Natural killer cell (primary cell): ENCODE data around the gene RNF26. TPM values are rescaled to one million over a fixed set of nuclear protein-coding genes. Genes with fewer than 3 reads are reported as not detected.

ENCODE experiments used
- ATAC-seq, 3 donors: fragments of 150-1000 bp in 2 of 3; fragments of 200-7000 bp in 1 of 3; cut with Tn5 transposase; 1 replicate in 1 of 3; 2 replicates in 2 of 3; pipeline ENCODE4 v1.10.0; 2021; ENCODE audit warnings: mild to moderate bottlenecking in 2 of 3, moderate library complexity in 2 of 3
- DNase-seq, 2 donors: peaks; one replicate each; pipeline versions ENCODE4 v3.0.0 to v3.0.0-alpha.2; 2013 to 2021; ENCODE audit warnings: mixed read lengths in 1 of 2
- H3K27ac ChIP-seq: one replicate; pipeline ENCODE4 v1.5.1; 2013; ENCODE audit warnings: mild to moderate bottlenecking, low read length
- H3K27me3 ChIP-seq: one replicate; pipeline ENCODE4 v1.6.1; 2013; ENCODE audit warnings: low read length; ENCODE audit not compliant: control insufficient read depth, insufficient read depth
- H3K36me3 ChIP-seq: one replicate; pipeline ENCODE4 v1.6.1; 2013; ENCODE audit warnings: low read length; ENCODE audit not compliant: control insufficient read depth, insufficient read depth
- H3K4me1 ChIP-seq: one replicate; pipeline ENCODE4 v1.6.1; 2013; ENCODE audit warnings: low read length; ENCODE audit not compliant: control insufficient read depth, insufficient read depth
- H3K4me3 ChIP-seq: one replicate; pipeline ENCODE4 v1.5.1; 2013; ENCODE audit warnings: low read length
- H3K9me3 ChIP-seq: one replicate; pipeline ENCODE4 v1.6.1; 2013; ENCODE audit warnings: low read length; ENCODE audit not compliant: control insufficient read depth, insufficient read depth
- H3K27ac Mint-ChIP-seq, 2 donors: one replicate each; pipeline ENCODE4 v1.8.0; 2022; ENCODE audit warnings: mild to moderate bottlenecking in 2 of 2, mixed read lengths in 2 of 2, moderate library complexity in 1 of 2
- H3K27me3 Mint-ChIP-seq, 2 donors: one replicate each; pipeline ENCODE4 v1.8.0; 2022; ENCODE audit warnings: low read depth in 2 of 2, mixed read lengths in 2 of 2
- H3K36me3 Mint-ChIP-seq: one replicate; pipeline ENCODE4 v1.8.0; 2022; ENCODE audit warnings: mixed read lengths
- H3K4me1 Mint-ChIP-seq, 2 donors: one replicate each; pipeline ENCODE4 v1.8.0; 2022; ENCODE audit warnings: mixed read lengths in 2 of 2
- H3K4me3 Mint-ChIP-seq: one replicate; pipeline ENCODE4 v1.8.0; 2022; ENCODE audit warnings: mild to moderate bottlenecking, moderate library complexity, mixed read lengths
- H3K9me3 Mint-ChIP-seq, 2 donors: one replicate each; pipeline ENCODE4 v1.8.0; 2022; ENCODE audit warnings: mixed read lengths in 2 of 2
- WGBS: methylation state at CpG from one replicate; pipeline ENCODE4 v1.1.7; 2013; ENCODE audit warnings: missing lambda C conversion rate; ENCODE audit not compliant: insufficient coverage; 5-methylcytosine and 5-hydroxymethylcytosine counted together
- intact Hi-C: fragments of 100-400 bp; cut with micrococcal nuclease; formaldehyde crosslinking; loops from one replicate; pipeline ENCODE4 v1.14.2; 2022
- total RNA-seq, 4 donors: library from RNA; stranded (reverse); fragments of 120-200 nt in 1 of 4; gene quantifications; one replicate each; pipeline versions ENCODE4 v1.2.3 to v1.2.4, GENCODE V29; 2013 to 2022
- TF ChIP-seq, protein P1 (sequence below): fragments of 200-600 bp; IDR thresholded peaks from one replicate; pipeline ENCODE4 v1.8.0; 2022; ENCODE audit warnings: antibody characterized with exemption

The RNF26 gene
- total RNA-seq, 3 donors from 2014 or later (not counting 1 experiment from before 2014, with no cell fraction given) = 18.0 to 21.8 (median 18.1) TPM

DNA sequence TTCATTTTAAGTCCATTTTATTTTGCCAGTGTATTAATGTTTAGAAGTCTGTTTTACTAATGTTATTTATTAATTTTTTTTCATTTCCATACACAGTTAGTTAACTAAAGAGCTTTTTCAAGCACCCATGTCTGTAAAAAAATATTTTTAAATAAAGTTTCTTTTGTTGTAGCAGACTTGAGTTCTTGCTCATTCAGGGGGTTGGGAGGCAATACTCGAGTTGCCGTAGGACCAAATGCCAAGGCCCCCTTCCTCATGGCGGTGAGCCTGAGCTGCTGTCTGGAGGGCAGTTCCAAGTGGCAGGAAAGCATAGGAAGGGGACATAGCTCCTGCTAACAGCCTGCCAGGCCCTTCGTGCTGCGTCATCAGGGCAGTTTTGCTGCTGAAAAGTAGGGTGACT, 26.4 kb upstream of the RNF26 start:
- no peak overlapping the region for H3K4me3 ChIP-seq
- ATAC-seq (no peak), DNase-seq (no peak)
- Mint-ChIP-seq H3K36me3 (peaks cover 16% of the 10 kb centered on the region), H3K27ac (no peak overlapping the region), H3K4me1 (peaks cover 0 to 5% of the 10 kb centered on the region in 2 donors), H3K4me3 (no peak overlapping the region), H3K9me3 (no peaks in the 10 kb centered on the region), H3K27me3 (no peaks in the 10 kb centered on the region)
- WGBS = 95% methylated on average over 5 of the region's 5 CpGs
- TF ChIP-seq, protein P1, sequence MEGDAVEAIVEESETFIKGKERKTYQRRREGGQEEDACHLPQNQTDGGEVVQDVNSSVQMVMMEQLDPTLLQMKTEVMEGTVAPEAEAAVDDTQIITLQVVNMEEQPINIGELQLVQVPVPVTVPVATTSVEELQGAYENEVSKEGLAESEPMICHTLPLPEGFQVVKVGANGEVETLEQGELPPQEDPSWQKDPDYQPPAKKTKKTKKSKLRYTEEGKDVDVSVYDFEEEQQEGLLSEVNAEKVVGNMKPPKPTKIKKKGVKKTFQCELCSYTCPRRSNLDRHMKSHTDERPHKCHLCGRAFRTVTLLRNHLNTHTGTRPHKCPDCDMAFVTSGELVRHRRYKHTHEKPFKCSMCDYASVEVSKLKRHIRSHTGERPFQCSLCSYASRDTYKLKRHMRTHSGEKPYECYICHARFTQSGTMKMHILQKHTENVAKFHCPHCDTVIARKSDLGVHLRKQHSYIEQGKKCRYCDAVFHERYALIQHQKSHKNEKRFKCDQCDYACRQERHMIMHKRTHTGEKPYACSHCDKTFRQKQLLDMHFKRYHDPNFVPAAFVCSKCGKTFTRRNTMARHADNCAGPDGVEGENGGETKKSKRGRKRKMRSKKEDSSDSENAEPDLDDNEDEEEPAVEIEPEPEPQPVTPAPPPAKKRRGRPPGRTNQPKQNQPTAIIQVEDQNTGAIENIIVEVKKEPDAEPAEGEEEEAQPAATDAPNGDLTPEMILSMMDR = no peak
- intact Hi-C loops = no loop called here
- H3K27ac ChIP-seq = no peak overlapping the region
- no peaks in the 10 kb centered on the region for H3K4me1 ChIP-seq
- no peaks in the 10 kb centered on the region for H3K27me3 ChIP-seq
- H3K36me3 ChIP-seq = peaks cover 24% of the 10 kb centered on the region
- H3K9me3 ChIP-seq = no peaks in the 10 kb centered on the region

DNA sequence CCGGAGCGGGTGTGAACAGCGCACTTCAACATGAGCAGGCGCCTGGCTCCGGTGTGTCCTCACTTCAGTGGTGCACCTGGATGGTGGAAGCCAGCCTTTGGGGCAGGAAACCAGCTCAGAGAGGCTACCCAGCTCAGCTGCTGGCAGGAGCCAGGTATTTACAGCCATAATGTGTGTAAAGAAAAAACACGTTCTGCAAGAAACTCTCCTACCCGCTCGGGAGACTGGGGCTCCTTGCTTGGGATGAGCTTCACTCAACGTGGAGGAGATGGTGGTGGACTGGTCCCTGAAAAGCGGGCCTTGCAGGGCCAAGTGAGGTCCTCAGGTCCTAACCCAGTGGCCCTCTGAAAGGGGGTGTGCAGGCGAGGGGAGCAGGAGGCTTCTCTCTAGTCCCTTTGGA, 24.9 kb upstream of the RNF26 start:
- H3K27me3 Mint-ChIP-seq = no peaks in the 10 kb centered on the region
- 97% methylated on average over 11 of the region's 11 CpGs for WGBS
- no peak overlapping the region for H3K4me3 ChIP-seq
- intact Hi-C loops = no loop called here
- no peaks in the 10 kb centered on the region for H3K9me3 ChIP-seq
- no peaks in the 10 kb centered on the region for H3K9me3 Mint-ChIP-seq
- TF ChIP-seq, protein P1 = no peak
- peaks cover 11% of the 10 kb centered on the region for H3K36me3 ChIP-seq
- H3K27ac ChIP-seq = no peak overlapping the region
- H3K4me3 Mint-ChIP-seq = no peak overlapping the region
- no peak for ATAC-seq
- no peaks in the 10 kb centered on the region for H3K4me1 ChIP-seq
- peaks cover under 1% of the 10 kb centered on the region for H3K27me3 ChIP-seq
- no peak overlapping the region for H3K27ac Mint-ChIP-seq
- DNase-seq = no peak
- peaks cover 7% of the 10 kb centered on the region for H3K36me3 Mint-ChIP-seq
- H3K4me1 Mint-ChIP-seq = peaks cover 0 to 5% of the 10 kb centered on the region in 2 donors

DNA sequence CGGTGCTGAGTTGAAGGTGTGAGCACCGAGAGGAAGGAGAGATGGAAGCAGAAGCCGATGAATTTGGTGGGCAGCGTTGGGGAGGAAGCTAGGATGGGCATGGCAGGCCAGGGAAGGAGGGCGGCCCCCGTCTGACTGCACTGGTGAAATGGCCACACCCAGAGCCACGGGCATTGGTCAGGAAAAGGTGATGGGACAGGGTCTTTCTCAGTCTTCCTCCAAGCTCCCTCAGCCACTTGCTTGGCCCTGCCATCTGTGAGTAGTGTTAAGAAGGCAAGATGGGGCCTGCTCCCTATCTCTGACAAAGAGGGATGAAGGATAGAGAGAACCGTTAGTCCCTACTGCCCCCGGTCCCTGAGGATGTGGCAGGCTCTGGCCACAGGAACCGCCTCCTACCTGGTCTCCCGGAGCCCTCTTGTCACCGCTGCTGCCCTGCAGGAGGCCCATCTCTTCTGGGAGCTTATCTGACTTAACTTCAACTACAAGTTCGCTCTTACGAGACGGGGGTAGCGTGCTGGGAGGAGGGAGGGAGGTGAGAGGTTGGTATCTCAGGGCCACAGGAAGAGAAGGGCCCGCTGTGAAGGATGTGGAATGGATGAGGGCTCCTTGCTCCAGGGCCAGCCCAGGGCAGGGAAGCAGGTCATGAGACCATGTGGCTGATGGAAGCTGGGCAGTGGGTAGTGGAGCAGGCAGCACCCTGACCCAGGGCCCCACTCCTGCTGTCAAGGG, 24.2 kb upstream of the RNF26 start:
- no peak overlapping the region for H3K27ac ChIP-seq
- Mint-ChIP-seq H3K27me3 (no peaks in the 10 kb centered on the region), H3K4me3 (no peak overlapping the region), H3K9me3 (no peaks in the 10 kb centered on the region), H3K27ac (no peak overlapping the region), H3K36me3 (peaks cover 6% of the 10 kb centered on the region), H3K4me1 (peaks cover 0 to 7% of the 10 kb centered on the region in 2 donors)
- H3K9me3 ChIP-seq = no peaks in the 10 kb centered on the region
- no peak for DNase-seq
- H3K4me1 ChIP-seq = peaks cover 4% of the 10 kb centered on the region
- intact Hi-C loops = no loop called here
- whole genome bisulfite sequencing = 89% methylated on average over 17 of the region's 17 CpGs
- TF ChIP-seq, protein P1 = no peak
- no peak overlapping the region for H3K4me3 ChIP-seq
- H3K36me3 ChIP-seq = peaks cover 7% of the 10 kb centered on the region
- peaks cover 6% of the 10 kb centered on the region for H3K27me3 ChIP-seq
- ATAC-seq = no peak

DNA sequence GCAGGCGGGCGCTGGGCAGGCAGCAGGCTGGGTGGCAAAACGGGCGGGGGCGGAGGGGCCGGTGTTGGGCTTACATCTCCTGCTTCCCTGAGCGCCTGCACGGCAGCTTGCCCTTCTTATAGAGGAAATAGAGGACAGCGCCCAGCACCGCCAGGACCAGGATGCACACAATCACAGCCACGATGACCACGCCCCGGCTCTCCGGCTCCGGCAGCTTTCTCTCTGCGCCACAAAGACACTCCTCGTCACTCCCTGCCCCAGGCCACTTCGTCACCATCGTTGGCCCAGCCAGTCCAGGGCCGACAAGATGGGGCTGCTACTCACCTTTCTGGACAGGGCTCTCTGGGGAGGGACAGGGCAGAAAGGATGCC, 23.7 kb upstream of the RNF26 start:
- no peak overlapping the region for H3K27ac Mint-ChIP-seq
- Histone ChIP-seq H3K27me3 (peaks cover 11% of the 10 kb centered on the region), H3K27ac (no peak overlapping the region), H3K4me1 (peaks cover 9% of the 10 kb centered on the region), H3K4me3 (no peak overlapping the region), H3K9me3 (no peaks in the 10 kb centered on the region), H3K36me3 (peaks cover 7% of the 10 kb centered on the region)
- peaks cover under 1% of the 10 kb centered on the region for H3K36me3 Mint-ChIP-seq
- TF ChIP-seq, protein P1 = no peak
- WGBS = 81% methylated on average over 20 of the region's 20 CpGs
- ATAC-seq (no peak), DNase-seq (no peak)
- intact Hi-C loops = no loop called here
- no peak overlapping the region for H3K4me3 Mint-ChIP-seq
- no peaks in the 10 kb centered on the region for H3K9me3 Mint-ChIP-seq
- peaks cover 0 to 4% of the 10 kb centered on the region in 2 donors for H3K27me3 Mint-ChIP-seq
- H3K4me1 Mint-ChIP-seq = peaks cover 0 to 12% of the 10 kb centered on the region in 2 donors
